IPS-15b (cell line): ENCODE data around the gene SLCO6A1.
"Not testable (repeated sequence)": the region's sequence is repeated elsewhere in the genome, so short reads cannot be mapped to it uniquely, and the experiment has no call there.

ENCODE experiments used
- H3K27me3 ChIP-seq: one replicate; pipeline ENCODE4 v1.6.1; 2013; ENCODE audit warnings: low read length; ENCODE audit not compliant: control insufficient read depth, insufficient read depth
- H3K36me3 ChIP-seq: one replicate; pipeline ENCODE4 v1.6.1; 2013; ENCODE audit warnings: low read length; ENCODE audit not compliant: control insufficient read depth, insufficient read depth
- H3K4me1 ChIP-seq: one replicate; pipeline ENCODE4 v1.6.1; 2013; ENCODE audit warnings: mild to moderate bottlenecking, low read length; ENCODE audit not compliant: control insufficient read depth, insufficient read depth
- H3K4me3 ChIP-seq: one replicate; pipeline ENCODE4 v1.5.1; 2013; ENCODE audit warnings: low read depth, low read length
- H3K9ac ChIP-seq: one replicate; pipeline ENCODE4 v1.6.1; 2013; ENCODE audit warnings: low read depth, mild to moderate bottlenecking, low read length
- H3K9me3 ChIP-seq: one replicate; pipeline ENCODE4 v1.6.1; 2013; ENCODE audit warnings: mild to moderate bottlenecking, low read length; ENCODE audit not compliant: control insufficient read depth, insufficient read depth

The SLCO6A1 gene

GRCh38 chr5:102529447-102529846 is 30.6 kb upstream of the SLCO6A1 start:
- Histone ChIP-seq H3K36me3 (no peaks in the 10 kb centered on the region), H3K4me1 (no peaks in the 10 kb centered on the region), H3K27me3 (no peaks in the 10 kb centered on the region), H3K9me3 (no peaks in the 10 kb centered on the region), H3K9ac (no peak overlapping the region), H3K4me3 (no peak overlapping the region)

- H3K36me3 ChIP-seq: no peaks in the 10 kb centered on the region
- H3K27me3 ChIP-seq: no peaks in the 10 kb centered on the region
- H3K4me1 ChIP-seq: no peaks in the 10 kb centered on the region
- H3K9me3 ChIP-seq: no peaks in the 10 kb centered on the region
- H3K9ac ChIP-seq: no peak overlapping the region
- H3K4me3 ChIP-seq: no peak overlapping the region
Observed at GRCh38 chr5:102529031-102529430, 30.2 kb upstream of the SLCO6A1 start.

- Histone ChIP-seq H3K9me3 (no peaks in the 10 kb centered on the region), H3K27me3 (no peaks in the 10 kb centered on the region), H3K36me3 (no peaks in the 10 kb centered on the region), H3K4me1 (no peaks in the 10 kb centered on the region), H3K9ac (no peak overlapping the region), H3K4me3 (no peak overlapping the region)
Observed at GRCh38 chr5:102528600-102528999, 29.8 kb upstream of the SLCO6A1 start.

- no peaks in the 10 kb centered on the region for H3K27me3 ChIP-seq
- H3K4me1 ChIP-seq: no peaks in the 10 kb centered on the region
- no peaks in the 10 kb centered on the region for H3K9me3 ChIP-seq
- H3K9ac ChIP-seq: no peak overlapping the region
- no peak overlapping the region for H3K4me3 ChIP-seq
- no peaks in the 10 kb centered on the region for H3K36me3 ChIP-seq
Observed at GRCh38 chr5:102527547-102527946, 28.7 kb upstream of the SLCO6A1 start.

- no peak overlapping the region for H3K9ac ChIP-seq
- no peaks in the 10 kb centered on the region for H3K9me3 ChIP-seq
- H3K4me3 ChIP-seq: no peak overlapping the region
- no peaks in the 10 kb centered on the region for H3K4me1 ChIP-seq
- no peaks in the 10 kb centered on the region for H3K27me3 ChIP-seq
- H3K36me3 ChIP-seq: no peaks in the 10 kb centered on the region
Observed at GRCh38 chr5:102523541-102524175, 24.9 kb upstream of the SLCO6A1 start.

GRCh38 chr5:102511666-102512065 is 12.9 kb upstream of the SLCO6A1 start:
- H3K4me3 ChIP-seq: no peak overlapping the region
- H3K9me3 ChIP-seq: no peaks in the 10 kb centered on the region
- H3K36me3 ChIP-seq: no peaks in the 10 kb centered on the region
- no peaks in the 10 kb centered on the region for H3K27me3 ChIP-seq
- H3K9ac ChIP-seq: no peak overlapping the region
- H3K4me1 ChIP-seq: no peaks in the 10 kb centered on the region

- H3K4me3 ChIP-seq, H3K27me3 ChIP-seq, H3K9me3 ChIP-seq, H3K9ac ChIP-seq, H3K4me1 ChIP-seq, H3K36me3 ChIP-seq: not testable (repeated sequence)
Observed at GRCh38 chr5:102491261-102491914, 7.4 kb downstream of the SLCO6A1 start.

- no peaks in the 10 kb centered on the region for H3K27me3 ChIP-seq
- H3K4me1 ChIP-seq: no peaks in the 10 kb centered on the region
- no peaks in the 10 kb centered on the region for H3K9me3 ChIP-seq
- no peaks in the 10 kb centered on the region for H3K36me3 ChIP-seq
- no peak overlapping the region for H3K9ac ChIP-seq
- H3K4me3 ChIP-seq: no peak overlapping the region
Observed at GRCh38 chr5:102483736-102484135, 15.1 kb downstream of the SLCO6A1 start.

GRCh38 chr5:102481054-102481715 is 17.6 kb downstream of the SLCO6A1 start:
- no peaks in the 10 kb centered on the region for H3K9me3 ChIP-seq
- no peaks in the 10 kb centered on the region for H3K27me3 ChIP-seq
- no peak overlapping the region for H3K4me3 ChIP-seq
- no peak overlapping the region for H3K9ac ChIP-seq
- H3K4me1 ChIP-seq: no peaks in the 10 kb centered on the region
- no peaks in the 10 kb centered on the region for H3K36me3 ChIP-seq

- H3K27me3 ChIP-seq: no peaks in the 10 kb centered on the region
- no peak overlapping the region for H3K9ac ChIP-seq
- H3K9me3 ChIP-seq: no peaks in the 10 kb centered on the region
- H3K4me3 ChIP-seq: no peak overlapping the region
- no peaks in the 10 kb centered on the region for H3K36me3 ChIP-seq
- H3K4me1 ChIP-seq: no peaks in the 10 kb centered on the region
Observed at GRCh38 chr5:102453716-102454115, 45.1 kb downstream of the SLCO6A1 start.

- Histone ChIP-seq H3K27me3 (no peaks in the 10 kb centered on the region), H3K9ac (no peak overlapping the region), H3K36me3 (no peaks in the 10 kb centered on the region), H3K4me1 (no peaks in the 10 kb centered on the region), H3K9me3 (no peaks in the 10 kb centered on the region), H3K4me3 (no peak overlapping the region)
Observed at GRCh38 chr5:102451082-102451481, 47.7 kb downstream of the SLCO6A1 start.
